A549 treated with RU486 at 1 μM for 4 hours (cell line): Measurements from ENCODE around the gene PLCXD3. TPM values are rescaled to one million over a fixed set of nuclear protein-coding genes. Genes with fewer than 3 reads are reported as not detected.

ENCODE experiments used
- total RNA-seq: library from RNA; stranded (reverse); fragments of 200-300 nt; extraction: Qiagen RNA extraction; gene quantifications from 5 replicates; pipeline ENCODE4 v1.2.3, GENCODE V29; 2022; ENCODE audit warnings: low read depth

Gene PLCXD3, protein sequence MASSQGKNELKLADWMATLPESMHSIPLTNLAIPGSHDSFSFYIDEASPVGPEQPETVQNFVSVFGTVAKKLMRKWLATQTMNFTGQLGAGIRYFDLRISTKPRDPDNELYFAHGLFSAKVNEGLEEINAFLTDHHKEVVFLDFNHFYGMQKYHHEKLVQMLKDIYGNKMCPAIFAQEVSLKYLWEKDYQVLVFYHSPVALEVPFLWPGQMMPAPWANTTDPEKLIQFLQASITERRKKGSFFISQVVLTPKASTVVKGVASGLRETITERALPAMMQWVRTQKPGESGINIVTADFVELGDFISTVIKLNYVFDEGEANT
- 0.16 to 0.35 TPM (median 0.27 TPM) in 5 replicates for total RNA-seq

DNA sequence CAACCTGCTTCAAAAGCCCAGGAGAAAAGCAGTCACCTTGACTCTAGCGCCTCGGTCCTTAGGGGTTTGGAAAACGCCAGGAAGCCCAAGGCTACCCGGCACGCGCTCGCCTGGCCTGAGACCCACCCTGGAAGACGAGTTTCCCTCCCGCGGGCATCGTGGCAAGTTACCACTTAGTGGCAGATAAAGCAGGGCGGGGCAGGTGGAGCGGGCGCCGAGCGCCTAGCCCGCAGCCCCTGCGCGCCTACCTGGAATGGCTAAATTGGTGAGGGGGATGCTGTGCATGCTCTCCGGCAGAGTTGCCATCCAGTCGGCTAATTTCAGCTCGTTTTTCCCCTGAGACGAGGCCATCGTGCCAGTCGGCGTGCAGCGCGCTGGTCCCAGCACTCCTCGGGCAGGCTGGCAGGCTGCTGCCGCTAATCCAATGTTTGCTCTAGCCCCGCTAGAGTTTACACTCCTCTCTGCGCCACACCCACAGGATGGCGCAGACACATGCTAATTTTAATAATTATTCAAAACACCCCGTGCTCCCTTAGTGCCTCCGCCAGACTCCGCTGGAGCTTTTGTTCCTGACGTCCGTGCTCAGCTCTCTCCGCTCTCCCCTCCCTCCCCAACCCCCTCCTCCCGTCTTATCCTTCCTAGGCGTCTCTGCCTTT lies at the start of gene PLCXD3:
Gene PLCXD3, minus strand, starts transcription at position 426 of the 656 bp plus-strand sequence. Its CDS starts 75 bp downstream, at position 351.

